Liver (tissue), 9 donors: ENCODE data around the gene HDAC10. TPM values are rescaled to one million over a fixed set of nuclear protein-coding genes. Genes with fewer than 3 reads are reported as not detected.
A peak's percentile ranks its signal among the peaks of the same experiment; 100 is the strongest.

ENCODE experiments used
- DNase-seq: peaks from one replicate; pipeline ENCODE4 v3.0.0-alpha.2; 2017; ENCODE audit warnings: low spot score
- H3K27ac ChIP-seq, 2 donors: one replicate each; pipeline ENCODE4 v1.7.0; 2013; ENCODE audit warnings: inconsistent platforms in 2 of 2, low read length in 2 of 2, control low read depth in 1 of 2, low read depth in 1 of 2, mild to moderate bottlenecking in 1 of 2
- H3K27me3 ChIP-seq, 4 donors: one replicate each; pipeline versions ENCODE4 v1.6.1 to v1.7.0; 2013; ENCODE audit warnings: low read length in 3 of 4, inconsistent platforms in 1 of 4, mild to moderate bottlenecking in 1 of 4, moderate library complexity in 1 of 4; ENCODE audit not compliant: control insufficient read depth in 4 of 4, insufficient read depth in 4 of 4
- H3K36me3 ChIP-seq, 4 donors: one replicate each; pipeline versions ENCODE4 v1.6.1 to v1.7.0; 2013; ENCODE audit warnings: low read length in 3 of 4, mild to moderate bottlenecking in 3 of 4, low read depth in 1 of 4, moderate library complexity in 1 of 4; ENCODE audit not compliant: control insufficient read depth in 4 of 4, insufficient read depth in 3 of 4
- H3K4me1 ChIP-seq, 4 donors: one replicate each; pipeline versions ENCODE4 v1.6.1 to v1.7.0; 2013; ENCODE audit warnings: low read length in 3 of 4, mild to moderate bottlenecking in 3 of 4, moderate library complexity in 1 of 4; ENCODE audit not compliant: control insufficient read depth in 4 of 4, insufficient read depth in 4 of 4
- H3K4me3 ChIP-seq, 3 donors: one replicate each; pipeline versions ENCODE4 v1.6.1 to v1.7.0; 2013; ENCODE audit warnings: low read length in 3 of 3, control low read depth in 1 of 3, low read depth in 1 of 3, mild to moderate bottlenecking in 1 of 3
- H3K9ac ChIP-seq, 2 donors: one replicate each; pipeline ENCODE4 v1.7.0; 2013; ENCODE audit warnings: low read length in 2 of 2, mild to moderate bottlenecking in 2 of 2, moderate library complexity in 2 of 2, control low read depth in 1 of 2, low read depth in 1 of 2
- H3K9me3 ChIP-seq, 4 donors: one replicate each; pipeline versions ENCODE4 v1.6.1 to v1.7.0; 2013; ENCODE audit warnings: low read length in 3 of 4; ENCODE audit not compliant: control insufficient read depth in 4 of 4
- EGR1 ChIP-seq, 2 donors: IDR thresholded peaks; 2 replicates each; pipeline ENCODE4 v1.6.1; 2016 to 2018; ENCODE audit warnings: antibody characterized with exemption in 2 of 2, low read depth in 2 of 2
- FOXA1 ChIP-seq: IDR thresholded peaks from 2 replicates; pipeline ENCODE4 v1.6.1; 2016; ENCODE audit warnings: antibody characterized with exemption
- FOXA2 ChIP-seq: IDR thresholded peaks from 2 replicates; pipeline ENCODE4 v1.6.1; 2016; ENCODE audit warnings: antibody characterized with exemption
- GABPA ChIP-seq, 2 donors: IDR thresholded peaks in 1 of 2; conservative IDR thresholded peaks in 1 of 2; 2 replicates each; pipeline ENCODE4 v1.6.1; 2016; ENCODE audit warnings: antibody characterized with exemption in 2 of 2, mild to moderate bottlenecking in 1 of 2, moderate library complexity in 1 of 2
- HNF4A ChIP-seq, 2 donors: conservative IDR thresholded peaks; 2 replicates each; pipeline ENCODE4 v1.6.1; 2016; ENCODE audit warnings: antibody characterized with exemption in 2 of 2, mild to moderate bottlenecking in 2 of 2
- HNF4G ChIP-seq: IDR thresholded peaks from 2 replicates; pipeline ENCODE4 v1.6.1; 2016; ENCODE audit warnings: antibody characterized with exemption
- RXRA ChIP-seq, 2 donors: IDR thresholded peaks; 2 replicates each; pipeline ENCODE4 v1.6.1; 2017 to 2018; ENCODE audit warnings: antibody characterized with exemption in 2 of 2, mild to moderate bottlenecking in 1 of 2
- SP1 ChIP-seq: IDR thresholded peaks from 2 replicates; pipeline ENCODE4 v1.6.1; 2018; ENCODE audit warnings: antibody characterized with exemption, mild to moderate bottlenecking
- TAF1 ChIP-seq: conservative IDR thresholded peaks from 2 replicates; pipeline ENCODE4 v1.6.1; 2016; ENCODE audit warnings: antibody characterized with exemption, mild to moderate bottlenecking
- YY1 ChIP-seq: IDR thresholded peaks from 2 replicates; pipeline ENCODE4 v1.6.1; 2016; ENCODE audit warnings: antibody characterized with exemption, mild to moderate bottlenecking
- WGBS: extraction: QIAGEN DNeasy Blood & Tissue Kit; methylation state at CpG from one replicate; pipeline ENCODE4 v1.1.7; 2013; 5-methylcytosine and 5-hydroxymethylcytosine counted together
- polyA plus RNA-seq, 2 donors: library from polyadenylated mRNA; stranded (reverse) in 1 of 2; unstranded in 1 of 2; fragments of 200-250 nt in 1 of 2; fragments of >200 nt in 1 of 2; fragmentation: Nextera tagmentation in 1 of 2; extraction: Ambion mirVana in 1 of 2; gene quantifications; one replicate each; pipeline versions ENCODE4 v1.2.1 to v1.2.3, GENCODE V29; 2013 to 2015
- total RNA-seq, 2 donors: library from RNA; depleted of rRNA; stranded (reverse); fragments of >200 nt; gene quantifications; one replicate each; pipeline ENCODE4 v1.2.3, GENCODE V29; 2014
- TF ChIP-seq, protein P1 (sequence below): IDR thresholded peaks from 2 replicates; pipeline ENCODE4 v1.6.1; 2016; ENCODE audit warnings: antibody characterized with exemption
- TF ChIP-seq, protein P2 (sequence below): IDR thresholded peaks from 2 replicates; pipeline ENCODE4 v1.6.1; 2016; ENCODE audit warnings: antibody characterized with exemption
- TF ChIP-seq, protein P3 (sequence below): IDR thresholded peaks from 2 replicates; pipeline ENCODE4 v1.6.1; 2016; ENCODE audit warnings: antibody characterized with exemption
- TF ChIP-seq, protein P4 (sequence below): fragments of 150-350 bp; IDR thresholded peaks from 2 replicates; pipeline ENCODE4 v1.5.1; 2017; ENCODE audit warnings: improper control_type of control experiment, low read depth, low read length; ENCODE audit not compliant: missing input control
- donor health status: healthy.
- donor health status: healthy.
- donor health status: healthy.
- donor health status: healthy.
- donor health status: healthy.

HDAC10 gene
- total and polyA plus RNA-seq, 4 donors, result 6.2 to 18.2 (median 13.6) TPM

DNA sequence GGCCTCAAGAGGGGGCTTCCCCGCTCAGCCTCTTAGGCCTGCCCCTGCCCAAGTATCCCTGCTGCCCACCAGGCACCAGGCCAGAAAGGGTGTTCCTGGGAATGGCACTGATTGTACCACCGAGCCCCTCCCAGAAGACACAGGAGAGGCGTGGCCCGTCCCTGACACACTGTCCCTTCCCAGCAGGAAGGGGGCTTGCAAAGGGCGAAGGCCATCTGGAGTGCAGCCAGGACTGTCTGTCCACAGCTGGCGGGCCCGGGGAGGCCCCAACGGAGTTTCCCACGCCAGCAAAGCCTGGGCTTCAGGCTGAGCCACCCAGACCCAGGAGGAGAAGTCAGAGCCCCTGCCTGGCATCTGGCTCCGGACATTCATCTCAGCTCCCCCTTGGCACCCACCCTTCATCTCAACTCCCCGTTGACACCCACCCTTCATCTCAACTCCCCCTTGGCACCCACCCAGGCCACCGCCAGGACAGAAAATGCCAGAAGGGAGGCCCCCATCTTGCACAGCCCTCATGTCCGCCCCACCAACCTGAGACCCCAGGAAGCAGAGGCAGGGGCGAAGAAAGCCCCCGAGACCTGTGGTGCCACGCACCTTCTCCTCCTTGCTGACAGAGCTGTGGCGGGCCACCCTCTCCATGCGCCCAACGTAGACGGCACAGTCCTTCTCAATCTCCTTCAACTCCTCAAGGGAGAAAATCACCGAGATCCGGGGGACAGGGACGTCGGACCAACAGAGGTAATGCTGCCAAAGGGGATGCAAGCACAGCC is 25.7 kb downstream of the HDAC10 start:
- no peak overlapping the region for H3K27ac ChIP-seq
- TF ChIP-seq FOXA2 (no peak), HNF4G (no peak), EGR1 (IDR thresholded peaks at IDR 0.05; ENCODE audit: low read depth in 2 of 2) (no peak), RXRA (IDR thresholded peaks at IDR 0.05) (no peak), TAF1 (no peak)
- TF ChIP-seq, protein P1, sequence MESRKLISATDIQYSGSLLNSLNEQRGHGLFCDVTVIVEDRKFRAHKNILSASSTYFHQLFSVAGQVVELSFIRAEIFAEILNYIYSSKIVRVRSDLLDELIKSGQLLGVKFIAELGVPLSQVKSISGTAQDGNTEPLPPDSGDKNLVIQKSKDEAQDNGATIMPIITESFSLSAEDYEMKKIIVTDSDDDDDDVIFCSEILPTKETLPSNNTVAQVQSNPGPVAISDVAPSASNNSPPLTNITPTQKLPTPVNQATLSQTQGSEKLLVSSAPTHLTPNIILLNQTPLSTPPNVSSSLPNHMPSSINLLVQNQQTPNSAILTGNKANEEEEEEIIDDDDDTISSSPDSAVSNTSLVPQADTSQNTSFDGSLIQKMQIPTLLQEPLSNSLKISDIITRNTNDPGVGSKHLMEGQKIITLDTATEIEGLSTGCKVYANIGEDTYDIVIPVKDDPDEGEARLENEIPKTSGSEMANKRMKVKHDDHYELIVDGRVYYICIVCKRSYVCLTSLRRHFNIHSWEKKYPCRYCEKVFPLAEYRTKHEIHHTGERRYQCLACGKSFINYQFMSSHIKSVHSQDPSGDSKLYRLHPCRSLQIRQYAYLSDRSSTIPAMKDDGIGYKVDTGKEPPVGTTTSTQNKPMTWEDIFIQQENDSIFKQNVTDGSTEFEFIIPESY, result no peak
- TF ChIP-seq, protein P2, sequence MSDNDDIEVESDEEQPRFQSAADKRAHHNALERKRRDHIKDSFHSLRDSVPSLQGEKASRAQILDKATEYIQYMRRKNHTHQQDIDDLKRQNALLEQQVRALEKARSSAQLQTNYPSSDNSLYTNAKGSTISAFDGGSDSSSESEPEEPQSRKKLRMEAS, result no peak
- TF ChIP-seq, protein P3, sequence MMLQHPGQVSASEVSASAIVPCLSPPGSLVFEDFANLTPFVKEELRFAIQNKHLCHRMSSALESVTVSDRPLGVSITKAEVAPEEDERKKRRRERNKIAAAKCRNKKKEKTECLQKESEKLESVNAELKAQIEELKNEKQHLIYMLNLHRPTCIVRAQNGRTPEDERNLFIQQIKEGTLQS, result no peak
- no peak overlapping the region for H3K4me3 ChIP-seq
- H3K4me1 ChIP-seq, result no peaks in the 10 kb centered on the region
- no peaks in the 10 kb centered on the region for H3K9me3 ChIP-seq
- no peak overlapping the region for H3K9ac ChIP-seq
- 88% methylated on average over 24 of the region's 24 CpGs for WGBS
- DNase-seq, result peak; percentile 74
- no peaks in the 10 kb centered on the region for H3K27me3 ChIP-seq
- peaks cover 18 to 75% (median 31%) of the 10 kb centered on the region in 4 donors for H3K36me3 ChIP-seq

DNA sequence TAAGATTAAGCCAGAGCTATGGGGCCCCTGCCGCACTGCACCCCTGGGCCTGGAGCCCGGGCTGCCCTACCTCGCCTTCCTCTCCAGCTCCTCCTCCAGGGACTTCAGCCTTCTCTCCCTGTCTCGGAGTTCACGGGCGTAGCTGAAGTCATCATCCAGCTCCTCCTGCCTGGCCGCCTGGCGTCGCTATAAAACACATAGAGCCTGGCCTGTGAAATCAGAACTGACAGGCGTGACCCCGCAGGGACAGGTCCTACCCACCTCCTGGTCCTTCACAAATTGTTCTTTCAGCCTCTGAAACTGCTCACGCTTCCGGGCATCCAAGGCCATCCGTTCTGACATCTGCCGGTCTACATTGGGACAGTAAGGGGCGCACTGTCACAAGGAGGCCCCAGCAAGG is 27.0 kb downstream of the HDAC10 start:
- DNase-seq, result no peak
- Histone ChIP-seq H3K27ac (no peak overlapping the region), H3K4me3 (no peak overlapping the region), H3K9me3 (no peaks in the 10 kb centered on the region), H3K36me3 (peaks cover 15 to 70% (median 33%) of the 10 kb centered on the region in 4 donors), H3K4me1 (peaks cover 2 to 6% (median 4%) of the 10 kb centered on the region in 4 donors), H3K27me3 (no peaks in the 10 kb centered on the region), H3K9ac (no peak overlapping the region)
- WGBS, result 96% methylated on average over 16 of the region's 16 CpGs
- TF ChIP-seq, protein P4, sequence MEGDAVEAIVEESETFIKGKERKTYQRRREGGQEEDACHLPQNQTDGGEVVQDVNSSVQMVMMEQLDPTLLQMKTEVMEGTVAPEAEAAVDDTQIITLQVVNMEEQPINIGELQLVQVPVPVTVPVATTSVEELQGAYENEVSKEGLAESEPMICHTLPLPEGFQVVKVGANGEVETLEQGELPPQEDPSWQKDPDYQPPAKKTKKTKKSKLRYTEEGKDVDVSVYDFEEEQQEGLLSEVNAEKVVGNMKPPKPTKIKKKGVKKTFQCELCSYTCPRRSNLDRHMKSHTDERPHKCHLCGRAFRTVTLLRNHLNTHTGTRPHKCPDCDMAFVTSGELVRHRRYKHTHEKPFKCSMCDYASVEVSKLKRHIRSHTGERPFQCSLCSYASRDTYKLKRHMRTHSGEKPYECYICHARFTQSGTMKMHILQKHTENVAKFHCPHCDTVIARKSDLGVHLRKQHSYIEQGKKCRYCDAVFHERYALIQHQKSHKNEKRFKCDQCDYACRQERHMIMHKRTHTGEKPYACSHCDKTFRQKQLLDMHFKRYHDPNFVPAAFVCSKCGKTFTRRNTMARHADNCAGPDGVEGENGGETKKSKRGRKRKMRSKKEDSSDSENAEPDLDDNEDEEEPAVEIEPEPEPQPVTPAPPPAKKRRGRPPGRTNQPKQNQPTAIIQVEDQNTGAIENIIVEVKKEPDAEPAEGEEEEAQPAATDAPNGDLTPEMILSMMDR, result no peak
- TF ChIP-seq HNF4G, result no peak
- no peak for TF ChIP-seq SP1
- no peak for TF ChIP-seq FOXA2
- TF ChIP-seq RXRA (IDR thresholded peaks at IDR 0.05), result no peak
- TF ChIP-seq YY1, result no peak

DNA sequence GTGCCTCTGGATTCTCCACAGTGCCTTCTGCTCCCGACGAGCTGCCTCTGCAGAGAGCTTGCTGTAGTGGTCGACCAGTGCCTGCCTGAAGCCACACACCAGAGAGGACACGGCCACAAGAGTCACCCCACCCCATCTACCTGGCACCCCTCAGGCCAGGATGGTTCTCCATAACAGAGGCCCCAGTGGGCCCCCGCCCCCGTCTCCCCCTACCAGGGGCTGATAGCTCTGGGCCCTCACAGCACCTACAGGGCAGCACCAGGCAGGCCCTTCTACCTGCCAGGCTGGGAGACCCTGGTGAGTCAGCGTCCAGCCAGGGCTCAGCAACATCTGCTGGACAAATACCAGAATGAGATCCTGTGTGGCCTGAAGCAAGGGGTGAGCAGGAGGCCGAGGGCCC is 28.6 kb downstream of the HDAC10 start:
- Histone ChIP-seq H3K4me3 (no peak overlapping the region), H3K9me3 (no peaks in the 10 kb centered on the region), H3K27me3 (no peaks in the 10 kb centered on the region), H3K9ac (no peak overlapping the region), H3K36me3 (peaks cover 23 to 71% (median 33%) of the 10 kb centered on the region in 4 donors), H3K27ac (no peak overlapping the region), H3K4me1 (peaks cover 4 to 11% (median 7%) of the 10 kb centered on the region in 4 donors)
- DNase-seq, result no peak
- 91% methylated on average over 8 of the region's 8 CpGs for WGBS
- TF ChIP-seq FOXA2, result no peak
- no peak for TF ChIP-seq TAF1
- TF ChIP-seq HNF4G, result no peak
- TF ChIP-seq RXRA (IDR thresholded peaks at IDR 0.05), result no peak
- no peak for TF ChIP-seq SP1
- TF ChIP-seq GABPA (IDR thresholded peaks at IDR 0.05 in 1 of 2, conservative IDR thresholded peaks at IDR 0.05 in 1 of 2), result no peak
- no peak for TF ChIP-seq HNF4A (conservative IDR thresholded peaks at IDR 0.05)
- TF ChIP-seq, protein P2, result no peak
- TF ChIP-seq, protein P4, result no peak
- no peak for TF ChIP-seq FOXA1
- TF ChIP-seq YY1, result no peak
